Ecto neural progenitor cell (in vitro differentiated cells): ENCODE results near the gene TAF6.

Source experiments
- DNase-seq: peaks from one replicate; pipeline ENCODE4 v3.0.0-alpha.2; 2018; ENCODE audit warnings: low spot score

The TAF6 gene

DNA sequence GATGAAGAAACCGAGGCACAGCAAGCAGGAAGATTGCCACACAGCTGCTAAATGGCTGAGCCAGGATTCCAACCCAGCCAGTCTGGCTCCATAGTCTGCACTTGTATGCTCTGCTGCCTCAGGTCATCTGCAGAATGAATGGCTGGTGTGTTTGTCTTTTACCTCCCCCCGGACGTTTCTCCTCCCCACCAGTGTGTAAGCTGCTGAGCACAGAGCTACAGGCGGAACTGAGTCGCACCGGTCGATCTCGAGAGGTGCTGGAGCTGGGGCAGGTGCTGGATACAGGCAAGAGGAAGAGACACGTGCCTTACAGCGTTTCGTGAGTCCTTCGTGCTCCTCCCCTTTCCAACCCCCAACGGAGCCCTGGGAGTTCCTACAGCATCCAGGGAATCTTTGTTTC, 2.9 kb upstream of the TAF6 start:
- DNase-seq, result no peak

DNA sequence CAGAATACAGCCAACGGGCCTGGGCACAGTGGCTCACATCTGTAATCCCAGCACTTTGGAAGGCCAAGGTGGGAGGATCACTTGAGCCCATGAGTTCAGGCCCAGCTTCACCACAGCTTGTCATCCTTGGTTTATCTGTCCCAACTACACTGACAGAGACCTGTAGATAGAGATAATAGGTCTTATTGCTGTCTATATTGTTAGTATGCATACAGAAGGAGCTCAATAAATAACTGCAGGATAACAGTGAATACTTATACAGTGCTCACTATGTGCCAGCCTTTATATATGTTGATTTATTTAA, 1.5 kb upstream of the TAF6 start:
- DNase-seq, result no peak

DNA sequence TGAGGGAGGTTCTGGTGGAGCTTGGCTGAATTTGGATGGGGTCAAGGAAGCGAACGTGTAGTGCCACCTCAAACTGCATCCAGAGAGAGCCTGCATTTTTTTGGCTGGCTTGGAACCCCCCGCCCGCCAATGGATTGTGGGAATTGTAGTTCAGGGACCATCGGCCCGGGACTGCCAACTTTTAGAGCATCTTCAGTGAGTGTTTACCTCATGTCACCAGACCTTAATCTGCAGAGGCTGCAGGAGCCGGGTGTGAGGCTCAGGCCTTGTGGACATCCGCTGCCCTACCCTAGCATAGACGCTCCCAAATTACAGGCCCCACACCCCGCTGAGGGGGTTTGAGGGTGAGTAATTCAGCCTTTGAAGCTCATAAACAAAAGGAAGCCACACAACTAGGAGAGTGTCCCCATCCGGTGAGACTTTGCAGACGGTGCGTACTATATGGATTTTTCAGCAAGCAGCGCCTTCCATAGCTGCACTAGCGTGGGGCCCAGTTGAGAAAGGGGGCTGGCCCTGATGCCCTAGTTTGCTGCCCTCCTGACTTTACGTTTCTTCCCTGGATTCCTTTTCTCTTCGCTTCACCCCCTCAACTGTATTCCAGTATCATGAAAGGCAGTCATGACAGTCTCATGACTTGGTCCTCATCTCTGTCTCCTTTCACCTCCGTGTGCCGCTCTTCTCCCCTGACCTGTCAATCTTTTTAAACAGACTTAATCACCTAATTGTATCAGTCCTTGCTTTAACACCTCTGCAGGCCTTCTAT, 993 bp upstream of the TAF6 start:
- peak; percentile 81 for DNase-seq

DNA sequence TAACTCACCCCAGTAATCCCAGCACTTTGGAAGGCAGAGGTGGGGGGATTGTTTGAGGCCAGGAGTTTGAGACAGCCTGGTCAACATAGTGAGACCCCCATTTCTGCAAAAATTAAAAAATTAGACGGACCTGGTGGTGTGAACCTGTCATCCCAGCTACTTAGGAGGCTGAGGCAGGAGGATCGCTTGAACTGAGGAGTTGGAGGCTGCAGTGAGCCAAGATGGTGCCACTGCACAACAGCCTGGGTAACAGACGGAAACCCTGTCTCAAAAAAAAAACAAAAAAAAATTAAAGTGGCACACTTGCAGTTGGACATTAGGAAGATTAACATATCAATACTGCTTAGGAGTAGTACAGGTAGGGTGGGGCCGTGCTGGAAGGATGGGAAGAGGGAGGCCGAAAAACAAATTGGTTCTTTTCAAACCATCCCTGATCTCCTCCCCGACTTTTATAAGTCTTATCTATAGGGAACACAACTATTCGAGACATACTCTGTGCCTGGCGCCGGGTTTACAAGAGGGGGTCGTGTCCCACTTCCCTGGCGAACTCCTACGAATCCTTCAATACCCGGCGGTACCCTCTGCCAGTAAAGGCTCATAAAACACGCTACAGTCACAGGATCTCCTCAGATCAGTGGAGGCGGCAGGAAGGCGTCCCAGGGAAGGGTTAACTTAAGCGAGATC, 628 bp downstream of the TAF6 start:
- no peak for DNase-seq

DNA sequence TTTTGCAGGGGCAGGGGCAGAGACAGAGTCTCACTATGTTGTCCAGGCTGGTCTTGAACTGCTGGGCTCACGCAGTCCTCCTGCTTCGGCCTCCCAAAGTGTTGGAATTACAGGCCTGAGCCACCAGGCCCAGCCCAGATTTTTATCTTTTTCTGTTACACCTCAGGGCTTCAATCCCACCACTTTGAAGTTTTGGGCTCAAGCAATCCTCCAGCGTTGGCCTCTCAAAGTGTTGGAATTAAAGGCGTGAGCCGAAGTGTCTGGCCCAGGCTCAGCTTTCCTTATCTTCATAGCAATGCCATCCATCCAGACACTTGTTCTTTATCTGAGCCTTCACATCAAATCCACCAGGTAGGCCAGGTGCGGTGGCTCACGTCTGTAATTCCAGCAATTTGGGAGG, 4.1 kb downstream of the TAF6 start:
- no peak for DNase-seq

DNA sequence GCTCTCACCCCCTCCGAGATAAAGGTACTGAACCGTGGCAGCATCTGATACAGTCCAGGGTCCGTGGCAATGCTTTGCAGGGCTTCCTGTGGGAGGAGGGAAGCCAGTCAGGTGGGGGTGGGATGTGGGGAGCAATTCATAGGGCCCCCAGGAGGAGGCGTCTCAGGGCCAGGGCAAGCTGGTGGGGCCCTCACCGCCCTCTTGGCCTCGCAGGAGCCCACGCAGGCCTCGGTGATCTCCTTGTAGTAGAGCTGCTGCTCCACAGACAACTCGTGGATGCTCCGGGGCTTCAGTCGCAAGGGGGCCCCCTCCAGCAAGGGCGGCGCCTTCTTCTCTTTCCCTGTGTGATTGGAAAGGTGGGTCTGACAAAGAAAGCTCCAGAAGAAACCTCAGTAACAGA, 7.2 kb downstream of the TAF6 start:
- no peak for DNase-seq

DNA sequence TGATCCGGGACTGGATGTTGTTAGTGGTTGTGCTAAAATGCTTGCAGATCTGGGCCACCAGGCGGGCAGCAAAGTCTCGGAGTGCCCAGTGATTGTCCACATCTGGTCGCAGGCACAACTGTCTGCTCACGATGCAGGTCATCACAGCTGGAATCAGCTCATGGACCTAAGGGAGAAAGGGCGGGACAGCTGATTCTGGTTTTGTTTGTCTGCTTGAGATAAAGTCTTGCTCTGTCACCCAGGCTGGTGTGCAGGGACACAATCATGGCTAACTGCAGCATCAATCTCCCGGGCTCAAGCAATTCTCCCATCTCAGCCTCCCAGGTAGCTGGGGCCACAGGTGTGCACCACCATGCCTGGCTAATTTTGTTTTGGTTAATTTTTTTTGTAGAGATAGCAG, 8.0 kb downstream of the TAF6 start:
- DNase-seq, result no peak

DNA sequence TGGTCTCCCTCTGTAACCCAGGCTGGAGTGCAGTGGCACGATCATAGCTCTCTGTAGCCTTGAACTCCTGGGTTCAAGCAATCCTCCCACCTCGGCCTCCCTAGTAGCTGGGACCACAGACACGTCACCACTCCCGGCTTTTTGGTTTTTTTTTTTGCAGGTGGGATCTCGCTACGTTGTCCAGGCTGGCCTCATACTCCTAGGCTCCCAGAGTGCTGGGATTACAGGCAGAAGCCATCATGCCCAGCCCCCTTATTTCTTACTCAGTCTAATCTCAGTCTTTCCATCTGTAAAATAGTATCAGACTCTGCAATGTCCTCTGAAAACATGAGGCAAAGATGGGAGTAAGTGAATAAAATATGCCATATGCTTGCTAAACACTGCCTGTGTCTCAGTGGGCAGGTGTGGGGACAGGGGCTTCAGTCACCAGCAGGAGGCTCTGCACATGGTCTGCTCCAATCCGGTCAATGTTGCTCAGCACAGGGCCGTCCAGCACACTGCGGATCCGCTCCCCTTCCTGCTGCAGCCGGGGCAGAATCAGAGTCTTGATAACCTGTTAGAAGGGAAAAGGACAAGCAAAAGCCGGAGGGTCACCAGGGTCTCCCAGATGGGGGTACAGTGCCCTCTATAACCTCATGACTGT, 9.5 kb downstream of the TAF6 start:
- DNase-seq, result no peak

DNA sequence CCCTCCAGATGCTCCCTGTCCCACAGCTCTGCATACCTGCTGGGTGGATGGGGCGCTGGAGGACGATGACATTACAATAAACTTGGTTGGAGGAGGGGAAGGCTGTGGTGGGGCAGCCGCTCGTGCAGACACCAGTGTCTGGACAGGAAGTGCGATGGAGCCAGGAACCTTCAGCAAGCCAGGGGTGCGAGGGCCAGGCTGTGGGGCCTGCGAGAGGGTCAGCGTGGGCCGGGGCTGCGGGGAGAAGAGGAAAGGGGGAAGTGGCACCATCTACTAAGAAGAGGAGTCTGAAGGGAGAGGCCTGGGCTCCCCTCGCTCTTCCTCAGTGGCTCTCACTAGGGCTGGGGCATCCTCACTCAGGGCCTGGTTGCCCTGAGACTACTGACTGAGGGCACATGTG, 11.3 kb downstream of the TAF6 start:
- no peak for DNase-seq

DNA sequence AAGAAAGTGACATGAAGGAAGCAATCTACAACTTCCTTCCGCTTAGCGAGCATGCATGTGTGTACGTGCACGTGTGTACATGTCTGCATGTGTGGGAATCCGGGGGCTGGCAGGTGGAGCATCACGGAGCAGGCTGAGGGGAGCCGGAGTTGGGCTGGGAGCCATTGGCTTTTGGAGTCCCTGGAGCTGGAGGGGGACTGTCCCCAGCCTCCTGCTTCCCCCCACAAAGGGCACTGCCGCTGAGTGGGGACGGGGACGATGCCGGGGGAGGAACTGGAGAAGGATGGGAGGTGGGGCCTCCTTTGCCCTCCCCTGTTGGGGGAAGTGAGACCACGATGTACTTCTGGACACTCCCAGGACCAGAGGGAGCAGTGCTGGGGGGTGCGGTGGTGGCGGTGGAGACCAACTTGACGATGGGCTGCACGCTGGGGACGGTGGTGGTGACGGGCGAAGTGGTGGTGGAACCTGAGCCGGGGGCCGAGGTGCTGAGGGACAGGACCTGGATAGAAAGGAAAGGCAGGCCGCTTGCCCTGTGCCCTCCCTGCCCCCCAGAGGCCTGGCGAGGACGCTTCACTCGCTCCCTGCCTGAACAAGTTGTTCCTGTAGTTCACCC, 11.9 kb downstream of the TAF6 start:
- DNase-seq, result no peak

DNA sequence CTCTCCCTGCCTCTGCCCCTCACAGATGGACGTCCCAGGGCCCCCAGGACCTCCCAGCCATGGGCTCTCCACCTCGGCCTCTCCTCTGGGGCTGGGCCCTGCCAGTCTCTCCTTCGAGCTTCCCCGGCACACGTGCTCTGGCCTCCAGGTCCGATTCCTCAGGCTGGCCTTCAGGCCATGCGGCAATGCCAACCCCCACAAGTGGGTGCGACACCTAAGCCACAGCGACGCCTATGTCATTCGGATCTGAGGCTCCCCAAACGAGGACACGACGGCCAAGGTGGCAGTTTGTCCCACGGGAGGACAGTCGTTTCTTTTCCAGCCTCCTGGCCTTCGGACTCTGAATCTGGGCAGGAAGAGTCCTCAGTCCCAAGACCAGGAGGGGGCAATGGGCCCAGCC, 12.5 kb downstream of the TAF6 start:
- no peak for DNase-seq

DNA sequence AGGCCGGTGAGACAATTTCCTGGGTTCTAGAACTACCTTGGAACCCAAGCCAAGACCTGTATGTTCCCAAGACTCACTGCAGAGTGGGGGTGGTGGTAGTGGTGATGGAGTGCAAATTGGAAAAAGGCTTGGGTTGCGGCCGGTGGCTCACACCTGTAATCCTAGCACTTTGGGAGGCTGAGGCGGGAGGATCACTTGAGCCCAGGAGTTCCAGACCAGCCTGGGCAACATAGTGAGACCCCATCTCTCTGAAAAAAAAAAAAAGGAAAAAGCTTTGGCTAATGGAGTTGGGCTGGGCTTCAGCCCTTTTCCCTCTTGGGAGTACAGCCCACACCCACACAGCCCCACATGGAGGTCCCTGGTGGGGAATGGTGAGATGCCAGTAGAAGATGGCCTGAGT, 13.6 kb downstream of the TAF6 start:
- DNase-seq, result no peak

DNA sequence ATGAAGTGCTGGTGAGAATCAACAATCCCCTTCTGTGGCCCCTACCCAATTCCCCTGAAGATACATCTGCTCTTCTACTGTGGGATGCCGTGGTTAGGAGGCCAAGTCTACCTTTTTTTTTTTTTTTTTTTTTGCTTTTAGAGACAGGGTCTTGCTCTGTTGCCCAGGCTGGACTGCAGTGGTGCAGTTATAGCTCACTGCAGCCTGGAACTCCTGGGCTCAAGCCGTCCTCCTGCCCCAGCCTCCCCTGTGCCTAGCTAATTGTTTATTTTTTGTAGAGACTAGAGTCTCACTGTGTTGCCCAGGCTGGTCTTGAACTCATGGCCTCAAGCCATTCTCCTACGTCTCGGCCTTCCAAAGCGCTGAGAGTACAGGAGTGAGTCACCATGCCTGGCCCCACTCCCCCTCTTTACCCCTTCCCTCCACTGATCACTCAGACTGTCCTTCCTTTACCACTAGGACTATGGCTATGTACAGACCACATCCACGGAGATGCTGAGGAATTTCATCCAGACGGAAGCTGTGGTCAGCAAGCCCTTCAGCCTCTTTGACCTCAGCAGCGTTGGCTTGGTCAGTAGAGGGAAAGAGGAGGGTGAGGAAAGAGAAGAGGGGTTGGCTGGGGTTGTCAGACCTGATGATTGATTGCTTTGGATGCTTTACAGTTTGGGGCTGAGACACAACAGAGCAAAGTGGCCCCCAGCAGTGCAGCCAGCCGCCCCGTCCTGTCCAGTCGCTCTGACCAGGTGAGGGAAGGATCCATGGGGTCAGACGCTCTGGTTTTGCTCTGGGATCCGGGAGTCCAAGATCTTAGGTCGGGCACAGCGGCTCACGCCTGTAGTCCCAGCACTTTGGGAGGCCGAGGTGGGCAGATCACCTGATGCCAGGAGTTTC, 16.0 kb downstream of the TAF6 start:
- DNase-seq, result no peak

DNA sequence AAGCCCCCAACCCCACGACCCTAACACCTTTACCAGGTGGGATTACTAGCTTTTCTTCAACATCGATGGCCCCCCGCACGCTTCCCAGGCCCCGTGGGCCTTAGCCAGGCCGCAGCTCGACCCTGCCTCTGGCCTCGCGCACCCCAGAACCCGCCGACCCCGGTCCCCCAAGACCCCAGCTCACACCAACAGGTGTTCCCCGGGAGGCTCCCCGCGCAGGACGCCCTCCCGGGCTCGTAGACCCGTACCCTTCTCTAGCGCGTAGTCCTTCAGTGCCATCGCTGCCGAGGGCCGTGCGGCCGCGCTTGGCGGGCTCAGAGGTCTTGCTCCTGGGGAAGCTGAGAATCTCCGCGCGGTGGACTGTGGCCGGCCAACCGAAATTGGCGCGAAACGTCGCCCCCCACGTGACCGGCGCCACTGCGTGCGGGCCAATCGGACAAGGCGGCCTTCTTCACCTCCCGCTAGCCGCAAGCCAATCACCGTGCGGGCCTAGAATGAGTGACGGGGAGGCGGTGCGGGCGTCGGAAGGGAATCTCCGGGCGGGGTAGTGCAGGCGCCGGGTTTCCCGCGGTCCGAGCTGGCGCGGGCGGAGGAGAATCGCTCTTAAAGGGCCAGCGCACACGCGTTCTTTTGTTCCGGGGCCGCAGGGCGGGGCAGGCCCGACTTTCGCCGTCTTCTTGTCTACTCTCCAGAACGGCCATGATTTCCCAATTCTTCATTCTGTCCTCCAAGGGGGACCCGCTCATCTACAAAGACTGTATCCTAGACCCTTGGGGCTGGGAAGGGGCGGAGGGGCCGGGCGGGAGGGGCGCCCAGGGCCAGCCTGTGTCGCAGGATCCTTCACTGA, 17.9 kb downstream of the TAF6 start, which contains the start of the genes AP4M1 and MCM7:
TSS of gene AP4M1 (plus strand) at position 628 of the 847 bp plus-strand sequence. CDS start at position 700, 72 bp downstream.
TSS of gene MCM7 (minus strand) at position 382 of the 847 bp plus-strand sequence. CDS start at position 279, 103 bp downstream.
- peak; percentile 99 for DNase-seq

DNA sequence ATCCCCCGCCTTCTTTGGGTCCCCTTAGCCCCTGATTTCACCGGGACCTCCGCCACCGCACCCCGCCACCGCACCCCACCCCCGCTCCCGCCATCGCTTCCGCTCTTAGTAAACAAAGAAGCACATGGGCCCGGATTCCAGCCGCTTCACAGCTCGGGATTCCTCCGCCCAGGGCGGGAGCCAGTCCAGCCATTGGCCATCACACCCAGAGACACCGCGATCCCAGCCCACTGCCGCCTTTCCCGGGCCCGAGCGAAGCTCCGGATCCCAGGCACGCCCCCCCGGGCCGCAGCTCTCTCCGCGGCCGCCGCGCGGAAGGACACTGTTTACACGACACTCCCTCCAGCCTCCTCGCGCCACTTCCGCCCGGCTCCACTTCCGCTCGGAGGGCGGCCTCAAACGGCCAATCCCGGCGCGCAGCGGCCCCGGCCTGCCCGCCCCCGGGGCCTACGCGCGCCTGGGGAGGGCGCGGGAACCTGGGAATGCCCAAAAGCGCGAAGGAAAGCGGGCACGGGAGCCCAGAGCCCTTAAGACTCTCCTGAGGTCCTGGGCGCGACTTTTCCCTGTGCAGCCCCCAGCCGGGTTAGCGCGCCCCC, 18.6 kb downstream of the TAF6 start:
- peak; percentile 97 for DNase-seq

DNA sequence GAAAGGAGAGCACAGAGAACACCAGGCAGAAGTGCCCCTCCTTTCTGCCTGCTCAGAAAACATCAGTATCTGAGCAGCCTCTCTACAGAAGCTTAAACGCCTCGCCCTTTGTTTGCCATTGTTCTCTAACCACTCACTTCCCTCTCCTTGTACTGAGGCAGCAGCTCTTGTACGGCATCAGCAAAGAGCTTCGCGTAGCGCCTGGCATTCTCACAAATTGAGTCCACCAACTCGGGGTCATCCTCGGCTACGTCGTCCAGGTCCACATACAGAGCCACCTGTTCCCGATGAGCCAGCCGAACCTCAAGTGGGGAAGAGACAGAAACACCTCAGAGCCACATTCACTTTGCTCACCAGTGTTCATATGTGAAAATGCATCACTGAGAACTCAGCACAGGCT, 19.7 kb downstream of the TAF6 start:
- no peak for DNase-seq

DNA sequence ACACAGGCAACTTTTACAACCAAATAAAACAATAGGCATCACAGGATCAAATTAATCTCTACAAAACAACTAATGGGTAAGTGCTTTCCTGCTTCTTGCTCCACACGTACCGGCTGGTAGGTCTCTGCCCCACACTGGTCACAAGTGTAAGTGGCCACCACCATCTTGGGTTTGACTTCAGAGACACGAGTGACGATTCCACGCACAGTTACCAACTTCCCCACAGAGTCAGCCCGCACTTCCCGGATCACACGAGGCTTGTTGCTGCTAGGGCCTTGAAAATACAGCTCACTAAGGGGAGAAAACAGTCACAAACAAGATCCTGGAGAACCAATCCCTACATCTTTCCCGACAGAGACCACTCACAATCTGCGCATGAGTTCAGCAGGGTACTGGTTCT, 20.2 kb downstream of the TAF6 start:
- DNase-seq, result no peak

DNA sequence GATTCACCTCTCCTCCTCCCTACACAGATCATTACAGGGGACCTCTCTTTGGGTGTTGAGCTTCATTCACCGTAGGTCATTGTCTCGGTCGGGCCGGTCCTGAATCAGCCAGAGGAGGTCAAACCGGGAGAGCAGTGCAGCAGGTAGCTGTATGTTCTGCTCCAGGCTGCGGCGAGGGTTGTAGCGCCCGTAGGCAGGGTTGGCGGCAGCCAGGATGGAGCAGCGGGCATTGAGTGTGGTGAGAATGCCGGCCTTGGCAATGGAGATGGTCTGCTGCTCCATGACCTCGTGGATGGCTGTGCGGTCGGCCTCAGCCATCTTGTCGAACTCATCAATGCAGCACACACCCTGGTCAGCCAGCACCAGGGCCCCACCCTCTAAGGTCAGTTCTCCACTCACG, 23.5 kb downstream of the TAF6 start:
- DNase-seq, result no peak

DNA sequence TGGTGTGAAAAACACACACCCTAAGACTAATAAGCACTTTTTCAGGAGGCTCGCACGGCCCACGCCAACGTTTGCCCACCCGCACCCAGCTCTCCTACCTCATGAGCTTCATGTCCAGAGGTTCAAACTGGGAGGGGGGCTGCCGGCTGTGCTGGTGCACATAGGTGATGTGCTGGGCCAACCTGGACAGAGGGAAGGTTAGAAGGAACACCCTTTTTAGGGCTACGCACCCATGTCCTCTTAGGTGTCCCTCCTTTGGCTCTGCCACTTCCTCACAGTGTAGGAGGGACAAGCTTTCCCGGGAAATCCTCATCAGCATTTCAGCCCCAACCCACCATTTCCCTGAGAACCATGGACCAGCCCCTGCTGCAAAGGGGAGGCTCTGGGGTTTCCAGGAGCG, 23.9 kb downstream of the TAF6 start:
- DNase-seq, result no peak

DNA sequence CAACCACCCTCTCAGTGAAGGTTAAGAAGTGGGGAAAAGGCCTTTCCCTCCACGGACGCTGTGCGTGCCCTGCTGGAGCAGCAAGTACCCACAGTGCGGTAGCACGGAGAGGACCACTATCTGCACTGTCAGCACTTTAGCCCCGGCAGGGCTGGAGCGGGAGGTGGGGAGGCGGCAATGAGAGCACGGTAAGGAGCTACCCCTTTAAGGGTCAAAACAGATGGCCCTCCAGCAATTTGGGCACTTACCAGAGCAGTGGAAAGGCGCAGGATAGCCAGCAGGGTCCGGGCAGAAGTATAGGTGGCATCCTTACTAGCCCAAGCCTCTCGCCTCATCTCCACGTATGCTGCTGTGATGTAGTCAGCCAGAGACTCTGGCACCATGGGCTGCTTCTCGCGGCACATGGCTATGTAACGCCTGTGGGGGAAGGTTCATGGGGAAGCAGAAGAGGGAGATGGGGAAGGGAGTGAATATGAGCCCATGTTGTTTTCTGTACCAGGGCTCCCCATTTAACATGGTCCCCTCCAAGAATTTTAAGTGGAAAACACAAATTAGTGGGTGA, 25.2 kb downstream of the TAF6 start:
- DNase-seq, result no peak
